ENCODE results near the gene KCNQ5. TPM values are rescaled to one million over a fixed set of nuclear protein-coding genes. Genes with fewer than 3 reads are reported as not detected.

The KCNQ5 gene
- total and polyA plus RNA-seq, 10 of the 15 experiments (the other 5 are each of a cell fraction or from before 2014, with no cell fraction given): 0.60 to 16.2 (median 3.2) TPM

DNA sequence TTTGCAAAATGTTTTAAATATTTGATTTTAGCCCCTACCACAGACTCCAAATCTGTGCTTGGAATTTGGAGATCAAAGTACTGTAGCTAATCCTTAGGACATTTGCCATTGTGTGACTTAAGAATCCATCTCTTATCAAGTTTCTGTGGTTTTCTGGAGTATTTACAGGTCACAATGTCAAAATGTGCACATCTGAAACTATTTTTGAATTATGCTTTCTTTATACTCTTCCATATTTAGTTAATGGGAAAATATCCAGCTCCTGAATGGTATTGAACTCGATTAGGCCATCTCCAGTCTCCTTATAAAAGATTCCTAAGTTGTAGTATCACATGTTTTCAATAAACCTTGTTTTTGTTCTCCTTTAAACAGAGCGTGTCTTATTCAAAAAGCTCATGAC lies 441.0 kb downstream of the KCNQ5 start:
- Histone ChIP-seq H3K9me3 (replicated peaks; ENCODE audit: control insufficient read depth, insufficient read depth, low read length) (no peaks in the 10 kb centered on the region), H2AFZ (ENCODE audit: control insufficient read depth, low read depth, low read length) (no peak overlapping the region), H3K4me3 (no peak overlapping the region), H4K20me1 (ENCODE audit: control insufficient read depth, insufficient read depth) (no peaks in the 10 kb centered on the region), H3K79me2 (ENCODE audit: control insufficient read depth, insufficient read depth, low read length) (no peaks in the 10 kb centered on the region), H3K27ac (ENCODE audit: control insufficient read depth, insufficient read depth) (no peak overlapping the region), H3K4me1 (ENCODE audit: control insufficient read depth, insufficient read depth, low read length) (no peaks in the 10 kb centered on the region), H3K36me3 (ENCODE audit: control insufficient read depth in 2 of 2, insufficient read depth in 2 of 2, low read length in 1 of 2) (no peaks in the 10 kb centered on the region), H3K27me3 (replicated peaks in 1 of 2; ENCODE audit: control insufficient read depth in 2 of 2, insufficient read depth in 2 of 2, low read length in 1 of 2) (no peaks in the 10 kb centered on the region), H3K4me2 (ENCODE audit: control insufficient read depth, insufficient read depth) (no peak overlapping the region), H3K9ac (ENCODE audit: control insufficient read depth, insufficient read depth, low read length) (no peak overlapping the region)
- ChIA-PET SMC1A (ENCODE audit: uncharacterized antibody, unreplicated experiment) (interaction anchor here (1.9 kb wide), 1 partner anchor 447 kb away, joined by 5 read pairs; no protein-coding TSS in a partner anchor), CTCF (interaction anchor here (1.5 kb wide), 1 partner anchor 446 kb away, joined by 4 read pairs; no protein-coding TSS in a partner anchor), POLR2A (interaction anchor here (0.5 kb wide), 1 partner anchor 11 kb away, joined by 7 read pairs; no protein-coding TSS in a partner anchor), RAD21 (ENCODE audit: unreplicated experiment) (no interaction called here)
- FAIRE-seq (no peak), ATAC-seq (no peak), DNase-seq (ENCODE audit: low read depth, low spot score) (no peak)
- TF ChIP-seq SREBF2 (IDR thresholded peaks at IDR 0.05; ENCODE audit: low read length) (no peak), SUZ12 (IDR thresholded peaks at IDR 0.05; ENCODE audit: unreplicated experiment) (no peak), ZBTB33 (IDR thresholded peaks at IDR 0.05) (no peak), CUX1 (IDR thresholded peaks at IDR 0.05; ENCODE audit: insufficient replicate concordance, low read depth, low read length) (no peak), JUNB (IDR thresholded peaks at IDR 0.05) (no peak), ATF7 (IDR thresholded peaks at IDR 0.05; ENCODE audit: low read depth) (no peak), HCFC1 (IDR thresholded peaks at IDR 0.05; ENCODE audit: low read length) (no peak)
- TF ChIP-seq, protein P1, sequence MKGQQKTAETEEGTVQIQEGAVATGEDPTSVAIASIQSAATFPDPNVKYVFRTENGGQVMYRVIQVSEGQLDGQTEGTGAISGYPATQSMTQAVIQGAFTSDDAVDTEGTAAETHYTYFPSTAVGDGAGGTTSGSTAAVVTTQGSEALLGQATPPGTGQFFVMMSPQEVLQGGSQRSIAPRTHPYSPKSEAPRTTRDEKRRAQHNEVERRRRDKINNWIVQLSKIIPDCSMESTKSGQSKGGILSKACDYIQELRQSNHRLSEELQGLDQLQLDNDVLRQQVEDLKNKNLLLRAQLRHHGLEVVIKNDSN (IDR thresholded peaks at IDR 0.05; ENCODE audit: borderline replicate concordance, extremely low read length, insufficient read depth, low read depth, low read length): no peak
- TF ChIP-seq, protein P2, sequence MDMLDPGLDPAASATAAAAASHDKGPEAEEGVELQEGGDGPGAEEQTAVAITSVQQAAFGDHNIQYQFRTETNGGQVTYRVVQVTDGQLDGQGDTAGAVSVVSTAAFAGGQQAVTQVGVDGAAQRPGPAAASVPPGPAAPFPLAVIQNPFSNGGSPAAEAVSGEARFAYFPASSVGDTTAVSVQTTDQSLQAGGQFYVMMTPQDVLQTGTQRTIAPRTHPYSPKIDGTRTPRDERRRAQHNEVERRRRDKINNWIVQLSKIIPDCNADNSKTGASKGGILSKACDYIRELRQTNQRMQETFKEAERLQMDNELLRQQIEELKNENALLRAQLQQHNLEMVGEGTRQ (IDR thresholded peaks at IDR 0.05; ENCODE audit: borderline replicate concordance, low read depth, low read length): no peak
- WGBS (ENCODE audit: insufficient coverage, insufficient replicate concordance, low lambda C conversion rate, missing lambda C conversion rate): 59% methylated on average over 2 of the region's 2 CpGs
- no TSS peak for BruUV-seq (replicated peaks)
- intact Hi-C loops (cut with micrococcal nuclease; ENCODE audit: unreplicated experiment): no loop called here
- in situ Hi-C loops (cut with MboI): no loop called here

Data from GM12878 (cell line).